Epidermal melanocyte (primary cell): Measurements from ENCODE around the gene ZFR.

Experiments used
- DNase-seq: peaks from one replicate; pipeline ENCODE4 v3.0.0; 2011; ENCODE audit warnings: low spot score; ENCODE audit not compliant: insufficient read length

ZFR gene

DNA sequence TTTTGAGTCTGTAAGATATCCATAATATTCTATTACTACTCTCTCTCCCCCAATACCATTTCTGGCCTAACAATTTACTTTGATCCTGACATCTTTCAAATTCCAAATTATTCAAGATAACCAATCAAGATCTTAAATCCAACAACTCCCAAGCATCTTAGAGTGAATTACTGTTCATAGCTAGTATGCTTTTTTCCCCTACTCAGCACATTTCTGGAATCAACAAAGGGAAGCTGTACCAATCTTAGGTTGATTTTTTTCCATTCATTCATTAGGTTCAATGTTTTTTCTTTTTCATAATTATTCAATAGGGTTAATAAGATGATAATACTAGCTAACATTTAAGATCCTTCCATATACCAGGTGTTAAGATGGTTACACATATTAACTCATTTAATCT is 81.5 kb downstream of the ZFR start:
- DNase-seq = no peak

DNA sequence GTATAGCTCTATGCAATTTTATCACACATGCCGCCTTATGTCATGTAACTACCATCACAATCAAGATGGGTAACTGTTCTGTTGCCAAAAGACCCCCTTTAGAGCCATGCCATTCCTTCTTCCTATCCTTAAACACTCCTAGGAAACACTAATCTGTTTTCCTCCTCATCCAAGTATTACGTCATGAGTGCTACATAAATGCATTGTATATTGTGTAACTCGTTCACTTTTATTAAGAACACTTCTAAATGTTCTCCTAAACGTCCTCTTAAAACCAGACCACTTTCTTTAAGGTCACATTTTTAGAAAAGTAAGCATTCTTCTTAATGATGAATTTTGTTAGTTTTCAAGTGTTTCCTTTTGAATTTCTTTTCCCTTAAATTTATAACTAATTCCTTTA is 82.0 kb downstream of the ZFR start:
- no peak for DNase-seq

DNA sequence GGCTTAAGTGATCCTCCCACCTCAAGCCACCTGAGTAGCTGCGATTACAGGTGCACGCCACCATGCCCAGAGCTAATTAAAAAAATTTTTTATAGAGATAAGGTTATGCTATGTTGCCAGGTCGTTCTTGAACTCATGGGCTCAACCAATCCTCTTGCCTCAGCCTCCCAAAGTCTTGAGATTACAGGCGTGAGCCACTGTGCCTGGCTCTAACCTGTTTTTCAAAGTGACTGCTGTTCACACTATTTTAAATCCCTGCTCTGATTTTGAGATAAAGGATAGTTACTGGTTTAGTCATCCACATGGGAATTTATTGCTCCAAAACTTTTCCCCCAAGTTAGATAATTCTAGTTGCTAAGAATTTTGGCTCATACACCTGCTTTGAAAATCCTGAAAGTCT is 83.6 kb downstream of the ZFR start:
- DNase-seq = no peak

DNA sequence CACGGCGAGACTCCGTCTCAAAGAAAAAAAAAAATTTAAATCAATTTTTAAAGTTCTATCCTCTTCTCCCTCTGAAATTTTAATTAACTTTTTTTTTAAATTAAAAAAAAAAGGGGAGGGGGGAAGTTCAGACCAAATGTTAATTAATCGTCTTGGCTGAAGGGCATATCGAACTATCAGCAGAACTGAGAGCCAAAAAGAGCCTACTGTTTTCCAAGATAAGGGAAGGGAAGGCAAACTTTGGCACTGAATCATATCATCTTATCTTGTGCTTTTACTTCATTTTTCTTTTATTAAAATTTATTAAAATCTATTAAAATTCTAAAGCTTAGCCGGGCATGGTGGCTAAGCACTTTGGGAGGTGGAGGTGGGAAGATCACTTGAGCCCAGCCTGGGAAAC is 85.9 kb downstream of the ZFR start:
- no peak for DNase-seq

DNA sequence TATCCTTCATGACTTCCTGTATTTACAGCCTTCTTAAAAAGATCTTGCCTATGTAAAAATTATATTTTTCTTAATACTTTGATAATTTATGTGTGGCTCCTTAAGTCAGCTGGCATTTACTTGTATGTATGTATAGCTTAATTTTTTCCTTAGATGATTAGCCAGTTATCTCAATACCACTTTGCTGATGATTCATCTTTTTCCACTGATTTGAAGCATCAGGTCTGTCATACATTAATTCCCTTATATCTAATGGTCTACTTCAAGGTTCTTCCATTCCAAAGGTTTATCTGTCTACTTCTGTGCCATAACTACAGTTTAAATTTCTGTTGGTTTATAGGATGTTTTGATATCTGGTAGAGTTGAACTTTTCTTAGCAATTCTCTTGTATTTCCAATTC is 86.9 kb downstream of the ZFR start:
- no peak for DNase-seq

DNA sequence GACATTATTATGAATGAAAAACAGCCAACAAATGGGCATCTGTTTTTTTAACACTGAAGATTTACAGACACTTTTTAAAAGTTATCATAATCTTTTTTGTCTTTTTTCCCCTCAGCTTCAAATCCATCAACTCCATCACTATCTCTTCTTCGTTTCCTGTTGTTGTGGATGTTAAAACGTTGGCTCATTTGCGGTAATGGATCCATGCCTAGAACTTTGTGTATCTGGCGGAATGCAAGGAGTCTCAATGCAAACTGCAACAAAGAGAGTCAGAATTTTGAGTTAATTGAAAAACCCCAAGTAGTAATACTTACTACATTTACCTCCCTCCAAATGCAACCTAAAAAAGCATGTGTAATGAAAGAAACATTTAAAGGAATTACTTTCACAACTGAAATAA is 88.9 kb downstream of the ZFR start:
- no peak for DNase-seq

DNA sequence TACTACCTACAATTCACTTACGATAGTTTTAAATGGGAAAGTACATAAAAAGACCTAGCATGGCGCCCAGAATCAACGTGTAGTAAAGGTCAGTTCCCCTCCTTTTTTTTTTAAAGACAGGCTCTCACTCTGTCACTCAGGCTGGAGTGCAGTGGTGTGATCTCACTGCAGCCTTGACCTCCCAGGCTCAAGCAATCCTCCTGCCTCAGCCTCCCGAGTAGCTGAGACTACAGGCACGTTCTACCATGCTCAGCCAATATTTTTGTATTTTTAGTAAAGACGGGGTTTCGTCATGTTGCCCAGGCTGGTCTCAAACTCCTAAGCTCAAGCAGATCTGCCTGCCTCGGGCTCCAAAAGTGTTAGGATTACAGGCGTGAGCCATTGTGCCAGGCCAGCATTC is 91.1 kb downstream of the ZFR start:
- DNase-seq = no peak

DNA sequence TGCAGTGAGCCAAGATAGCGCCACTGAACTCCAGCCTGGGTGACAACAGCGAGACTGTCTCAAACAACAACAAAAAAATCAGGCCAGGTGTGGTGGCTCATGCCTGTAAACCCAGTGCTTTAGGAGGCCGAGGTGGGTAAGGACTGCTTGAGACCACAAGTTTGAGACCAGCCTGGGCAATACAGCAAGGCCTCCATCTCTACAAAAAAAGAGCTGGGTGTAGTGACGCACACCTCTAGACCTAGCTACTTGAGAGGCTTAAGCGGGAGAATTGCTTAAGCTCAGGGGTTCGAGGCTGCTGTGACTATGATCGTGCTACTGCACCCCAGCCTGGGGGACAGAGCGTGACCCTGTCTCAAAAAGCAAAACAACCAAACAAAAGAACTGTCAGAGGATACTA is 91.9 kb downstream of the ZFR start:
- DNase-seq = no peak

DNA sequence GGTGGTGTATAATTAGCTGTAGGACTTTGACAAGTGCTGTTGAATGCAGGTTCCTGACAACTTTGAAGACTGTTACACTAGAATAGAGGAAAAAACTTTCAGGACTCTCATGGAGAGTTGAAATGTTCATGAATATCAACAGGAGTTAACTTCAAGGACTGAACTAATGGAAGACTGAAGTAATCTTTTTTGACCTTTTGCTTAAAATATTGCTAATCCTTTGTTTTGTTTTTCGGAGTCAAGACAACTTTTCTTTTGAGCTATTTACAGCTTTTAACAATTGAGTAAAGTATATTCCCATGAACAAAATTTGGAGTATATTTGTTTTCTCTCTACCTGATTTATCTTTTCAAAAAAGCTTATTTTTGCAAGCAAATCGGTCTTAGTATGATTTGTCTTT is 97.7 kb downstream of the ZFR start:
- DNase-seq = no peak

DNA sequence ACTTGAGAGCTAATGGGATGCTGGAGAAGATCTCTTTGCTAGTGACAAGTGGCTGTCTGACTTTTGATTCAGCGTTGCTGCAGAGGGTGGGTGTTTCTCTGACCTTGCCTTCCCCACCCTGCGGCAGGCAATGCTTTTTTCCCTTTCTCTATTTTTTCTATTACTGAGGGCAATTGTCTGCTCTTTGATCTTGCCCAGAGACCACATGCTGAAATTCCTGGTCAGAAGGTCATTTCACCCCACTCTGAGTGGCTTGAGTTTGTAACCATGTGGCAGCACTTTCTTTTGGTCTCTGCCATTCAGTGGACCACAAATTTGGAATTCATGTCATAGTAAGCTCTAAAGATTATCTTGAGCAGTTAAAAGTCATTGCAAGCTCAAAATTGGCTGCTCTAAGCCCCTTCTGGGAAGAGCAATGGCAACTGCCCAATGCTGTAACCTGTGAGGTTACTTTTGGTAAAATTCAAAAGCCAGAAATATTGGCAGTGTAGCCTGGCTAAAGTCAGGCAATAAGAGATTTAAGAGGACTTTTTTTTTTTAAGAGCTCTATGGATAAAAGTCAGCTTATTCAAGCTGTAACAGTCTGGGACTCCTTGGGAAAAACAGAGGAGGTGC is 101.4 kb downstream of the ZFR start:
- DNase-seq = no peak

DNA sequence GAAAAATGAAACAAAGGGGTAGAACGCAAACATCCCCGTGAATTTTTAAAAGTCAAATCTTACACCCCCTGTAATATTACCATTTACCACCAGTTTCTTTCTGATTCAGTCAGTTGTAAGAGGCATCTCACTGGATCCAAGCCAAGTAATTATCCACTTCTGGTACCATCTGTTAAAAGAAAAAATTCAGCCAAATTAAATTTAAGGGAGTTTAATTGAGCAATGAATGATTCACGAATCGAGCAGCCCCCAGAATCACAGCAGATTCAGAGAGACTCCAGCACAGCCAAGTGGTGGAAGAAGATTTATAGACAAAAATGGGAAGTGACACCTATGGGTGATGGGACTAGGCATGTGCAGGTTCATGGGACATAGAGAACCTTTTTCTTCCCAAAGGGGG is 101.9 kb downstream of the ZFR start:
- DNase-seq = no peak

DNA sequence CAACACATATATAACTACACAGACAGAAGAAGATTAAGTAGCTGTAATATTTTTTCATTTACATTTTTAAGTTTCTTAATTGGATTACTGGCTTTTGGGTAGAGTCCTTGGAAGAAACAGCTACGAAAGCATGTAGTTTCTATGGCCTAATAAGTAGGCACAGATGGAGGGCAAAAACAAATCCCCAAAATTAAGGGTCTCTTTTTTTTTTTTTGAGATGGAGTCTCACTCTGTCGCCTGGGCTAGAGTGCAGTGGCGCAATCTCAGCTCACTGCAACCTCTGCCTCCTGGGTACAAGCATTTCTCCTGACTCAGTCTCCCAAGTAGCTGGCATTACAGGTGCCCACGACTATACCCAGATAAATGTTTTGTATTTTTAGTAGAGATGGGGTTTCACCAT is 104.7 kb downstream of the ZFR start:
- no peak for DNase-seq

DNA sequence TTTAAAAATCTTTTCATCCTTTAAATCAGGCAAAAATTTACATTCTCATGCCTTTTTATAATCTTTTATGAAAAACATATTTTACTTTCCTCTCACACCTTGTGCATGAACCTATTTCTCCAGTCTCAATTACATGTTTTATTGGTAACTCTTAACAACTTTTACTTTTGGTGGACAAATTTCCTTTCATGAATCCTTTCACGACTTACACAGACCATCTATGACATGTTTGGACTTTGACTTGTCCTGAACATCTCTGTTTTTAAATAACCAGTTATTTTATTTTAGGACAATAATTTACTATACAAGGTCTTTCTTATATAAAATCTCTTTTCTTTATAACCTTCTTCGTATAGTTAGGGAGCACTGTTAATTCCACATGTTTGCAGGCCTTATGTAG is 105.3 kb downstream of the ZFR start:
- no peak for DNase-seq

DNA sequence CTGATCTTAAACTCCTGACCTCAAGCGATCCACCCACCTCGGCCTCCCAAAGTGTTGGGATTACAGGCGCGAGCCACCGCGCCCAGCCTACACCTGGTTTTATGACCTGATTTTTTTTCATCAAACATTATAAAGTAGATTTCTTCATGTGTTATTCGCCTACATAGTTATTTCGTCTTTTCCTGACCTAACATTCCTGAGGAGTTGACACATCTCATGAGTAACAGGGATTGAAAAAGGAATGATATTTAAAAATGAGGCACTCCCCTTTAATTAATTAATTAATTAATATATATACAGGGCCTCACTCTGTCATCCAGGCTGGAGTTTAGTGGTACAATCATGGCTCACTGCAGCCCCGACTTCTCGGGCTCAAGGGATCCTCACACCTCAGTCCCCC is 111.6 kb downstream of the ZFR start:
- no peak for DNase-seq

DNA sequence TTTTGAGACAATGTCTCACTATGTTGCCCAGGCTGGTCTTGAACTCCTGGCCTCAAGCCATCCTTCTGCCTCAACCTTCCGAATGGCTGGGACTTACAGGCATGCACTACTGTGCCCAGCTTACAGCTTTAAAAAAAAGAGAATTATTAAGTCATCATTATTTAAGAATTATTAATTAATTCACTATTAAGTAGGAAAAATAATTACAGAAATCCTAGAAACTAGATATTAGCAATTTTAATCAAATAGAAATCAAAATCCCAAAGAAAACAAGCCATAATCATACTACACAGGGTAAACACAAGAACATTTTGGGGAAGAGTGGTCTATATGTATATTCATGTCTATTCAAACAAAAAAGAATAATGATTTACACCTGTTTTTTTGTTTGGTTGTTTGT is 112.2 kb downstream of the ZFR start:
- DNase-seq = no peak

DNA sequence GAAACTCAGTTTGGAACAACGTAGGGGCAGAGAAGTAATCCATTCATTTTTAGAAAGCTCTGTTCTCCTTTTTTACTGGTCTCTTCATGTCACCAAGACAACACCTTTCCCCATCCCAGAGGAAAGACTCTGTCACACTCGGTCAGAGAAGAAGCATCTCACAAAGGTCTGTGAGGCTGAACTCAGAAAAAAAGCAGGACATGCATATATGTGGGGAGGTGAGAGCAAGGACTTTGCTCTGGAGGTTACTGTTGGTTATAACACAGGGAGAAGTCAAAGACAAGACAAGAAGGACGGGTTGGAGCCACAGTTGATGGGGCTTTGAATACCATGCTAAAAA is 112.6 kb downstream of the ZFR start:
- no peak for DNase-seq

DNA sequence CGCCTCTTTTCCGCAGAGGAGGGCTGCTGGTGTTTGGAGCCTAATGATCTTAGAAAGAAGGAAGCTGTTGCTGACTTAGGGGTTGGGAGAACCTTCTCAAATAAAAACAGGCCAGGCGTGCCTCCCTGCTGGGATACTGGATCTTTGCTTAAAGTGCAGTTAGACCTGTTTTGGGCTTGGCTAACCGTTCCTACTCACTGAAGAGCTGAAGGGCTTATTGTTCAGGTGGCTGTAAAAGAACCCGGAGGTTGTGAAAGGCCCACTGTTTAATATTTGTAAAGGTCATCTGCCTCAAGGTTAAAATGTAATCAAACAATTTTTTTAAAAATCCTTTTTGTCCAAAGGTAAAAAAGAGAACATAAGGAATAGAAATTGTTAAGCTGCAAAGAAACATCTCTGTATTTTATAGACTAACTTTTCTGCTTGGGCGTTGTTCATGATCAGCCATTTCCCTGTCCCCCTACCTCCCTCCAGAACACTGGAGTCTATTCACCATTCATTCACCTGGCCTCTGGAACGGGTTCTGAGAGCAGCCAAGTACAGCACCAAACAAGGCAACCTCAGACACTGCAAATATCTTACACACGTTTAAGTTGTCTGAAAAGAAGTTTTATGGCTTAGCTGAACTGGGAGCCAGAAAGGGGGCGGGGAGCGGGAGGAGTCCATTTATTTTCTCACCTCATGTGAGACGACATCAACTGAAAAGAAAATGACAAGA is 113.2 kb downstream of the ZFR start:
- DNase-seq = no peak

DNA sequence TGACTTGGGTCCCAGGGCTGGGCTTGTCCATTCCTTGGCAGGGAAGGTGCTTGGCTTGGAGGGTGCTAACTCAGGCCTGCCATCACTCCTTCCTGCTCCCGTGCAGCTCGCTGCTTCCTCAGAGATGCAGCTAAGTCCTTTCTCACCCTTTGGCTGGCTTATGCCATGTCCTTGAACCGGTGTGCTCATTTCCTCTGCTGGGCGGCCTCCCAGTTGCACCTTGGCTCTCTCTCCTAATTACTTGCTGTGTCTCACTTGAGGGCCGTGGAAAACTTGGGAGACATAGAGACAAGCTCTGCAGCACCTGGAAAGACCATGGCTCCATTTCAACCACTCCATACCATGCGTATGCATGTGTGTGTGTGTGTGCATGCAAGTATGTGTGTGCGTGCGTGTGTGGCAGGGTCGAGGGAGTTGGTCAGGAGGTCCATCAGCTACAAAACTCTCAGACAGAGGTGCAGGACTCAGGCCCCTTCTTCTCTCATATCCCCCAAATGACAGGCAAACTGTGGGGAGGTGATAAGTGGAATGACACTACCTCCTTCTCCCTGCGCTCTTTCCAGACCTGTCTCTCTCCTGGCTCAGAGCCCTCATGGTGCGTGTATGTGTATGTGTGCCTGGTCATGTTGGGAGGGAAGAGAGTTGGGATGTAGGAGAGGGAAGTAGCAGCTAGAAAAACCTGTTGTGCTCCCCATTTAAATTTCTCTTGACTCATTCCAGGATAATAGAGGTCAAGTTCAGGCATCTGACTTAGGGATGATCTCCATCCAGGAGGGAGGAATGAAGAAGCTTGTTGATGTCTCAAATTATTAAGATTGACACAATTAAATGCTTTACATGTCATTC is 114.2 kb downstream of the ZFR start:
- DNase-seq = no peak

DNA sequence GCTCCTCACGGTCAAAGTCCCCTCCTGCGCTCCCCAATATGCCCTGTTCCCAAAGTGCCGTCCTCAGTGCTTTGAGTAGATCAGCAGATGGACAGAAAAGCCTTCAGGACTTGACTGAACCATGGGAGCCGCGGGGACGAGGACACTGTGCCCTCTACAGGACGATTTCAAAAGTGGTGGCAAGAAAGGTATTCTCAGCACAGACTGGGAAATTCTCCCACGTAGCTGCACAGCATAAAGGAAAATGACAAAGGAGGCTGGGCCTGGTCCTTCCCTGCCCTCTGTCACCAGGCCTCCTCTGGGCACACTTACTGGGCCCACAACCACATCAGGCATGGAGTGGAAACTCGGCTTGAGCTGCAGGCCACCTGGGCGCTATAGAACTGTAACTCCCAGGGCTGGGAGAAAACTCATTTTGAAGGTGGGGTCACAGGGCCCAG is 115.1 kb downstream of the ZFR start:
- peak; percentile 58 for DNase-seq

DNA sequence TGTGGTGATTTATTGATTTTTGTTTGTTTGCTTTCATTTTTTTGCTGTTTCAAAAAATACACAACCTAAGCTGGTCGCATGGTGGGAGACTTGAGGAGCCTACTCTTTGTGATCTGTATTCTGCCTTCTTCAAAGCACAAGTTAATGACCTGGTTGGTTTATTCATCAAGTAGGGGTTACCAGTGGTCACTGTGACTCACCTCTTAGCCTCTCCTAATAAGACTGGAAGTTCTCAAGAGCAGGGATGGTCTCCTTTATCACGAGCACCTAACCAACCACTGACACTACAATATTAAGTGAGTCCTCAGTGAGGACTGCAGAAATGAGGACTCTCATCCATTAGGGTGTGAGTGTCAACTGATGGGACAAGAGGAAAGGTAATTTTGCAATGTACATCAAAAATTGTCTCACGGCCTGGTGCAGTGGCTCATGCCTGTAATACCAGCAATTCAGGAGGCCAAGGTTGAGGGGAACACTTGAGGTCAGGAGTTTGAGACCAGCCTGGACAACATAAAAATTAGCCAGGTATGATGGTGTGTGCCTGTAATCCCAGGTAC is 118.2 kb downstream of the ZFR start:
- DNase-seq = no peak

DNA sequence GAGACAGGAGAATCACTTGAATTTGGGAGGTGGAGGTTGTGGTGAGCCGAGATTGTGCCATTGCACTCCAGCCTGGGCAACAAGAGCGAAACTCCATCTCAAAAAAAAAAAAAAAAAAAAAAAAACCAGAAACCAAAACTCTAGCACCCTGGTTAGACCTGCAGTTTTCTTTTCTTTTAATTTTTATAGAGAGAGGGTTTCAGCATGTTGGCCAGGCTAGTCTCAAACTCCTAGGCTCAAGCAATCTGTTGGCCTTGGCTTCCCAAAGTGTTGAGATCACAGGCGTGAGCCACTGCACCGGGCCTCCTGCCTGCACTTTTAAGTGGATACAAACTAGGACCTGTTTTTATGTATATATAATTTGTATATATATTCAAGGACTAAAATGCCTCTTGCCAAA is 118.9 kb downstream of the ZFR start:
- DNase-seq = no peak

DNA sequence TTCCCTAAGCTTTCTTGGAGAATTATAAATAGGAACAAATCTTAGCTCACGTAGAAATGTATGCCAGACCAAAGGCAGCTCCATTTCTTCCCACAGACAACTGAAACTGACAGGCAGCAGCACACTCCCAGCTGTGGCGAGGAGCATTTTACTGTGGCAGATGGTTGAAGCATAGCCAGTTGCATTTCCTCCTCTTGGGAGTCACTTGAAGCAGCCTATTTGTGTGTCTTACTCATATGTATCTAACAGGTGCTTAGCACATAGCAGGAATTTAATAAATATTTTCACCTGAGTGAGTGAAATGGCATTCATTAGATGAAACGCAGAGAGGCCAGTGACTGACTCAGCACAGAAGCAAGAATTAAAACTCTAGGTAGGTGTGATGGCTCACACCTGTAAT is 119.5 kb downstream of the ZFR start:
- no peak for DNase-seq
